Measurements from ENCODE around the gene PAX6.
"Not testable (repeated sequence)": the region's sequence is repeated elsewhere in the genome, so short reads cannot be mapped to it uniquely, and the experiment has no call there.

PAX6 gene

GRCh38 chr11:31763296-31763695 is 47.8 kb downstream of the PAX6 start:
- in situ Hi-C loops (cut with MboI; ENCODE audit: low pct_unique_long_range_greater_than_20kb, low sequenced_read_pairs, unreplicated experiment) = no loop called here
- no peak for DNase-seq (ENCODE audit: low spot score)
- no peak for TF ChIP-seq CTCF (IDR thresholded peaks at IDR 0.05; ENCODE audit: extremely low read depth, insufficient read depth, missing control alignments)

- in situ Hi-C loops (cut with MboI; ENCODE audit: low pct_unique_long_range_greater_than_20kb, low sequenced_read_pairs, unreplicated experiment) = no loop called here
- DNase-seq (ENCODE audit: low spot score) = no peak
- TF ChIP-seq CTCF (IDR thresholded peaks at IDR 0.05; ENCODE audit: extremely low read depth, insufficient read depth, missing control alignments) = no peak
Observed at GRCh38 chr11:31761636-31762035, 49.5 kb downstream of the PAX6 start.

- TF ChIP-seq CTCF (IDR thresholded peaks at IDR 0.05; ENCODE audit: extremely low read depth, insufficient read depth, missing control alignments) = no peak
- DNase-seq (ENCODE audit: low spot score) = no peak
- in situ Hi-C loops (cut with MboI; ENCODE audit: low pct_unique_long_range_greater_than_20kb, low sequenced_read_pairs, unreplicated experiment) = no loop called here
Observed at GRCh38 chr11:31757260-31757835, 53.8 kb downstream of the PAX6 start.

- no peak for TF ChIP-seq CTCF (IDR thresholded peaks at IDR 0.05; ENCODE audit: extremely low read depth, insufficient read depth, missing control alignments)
- DNase-seq (ENCODE audit: low spot score) = no peak
- in situ Hi-C loops (cut with MboI; ENCODE audit: low pct_unique_long_range_greater_than_20kb, low sequenced_read_pairs, unreplicated experiment) = no loop called here
Observed at GRCh38 chr11:31747581-31747980, 63.5 kb downstream of the PAX6 start.

GRCh38 chr11:31740731-31741368 is 70.3 kb downstream of the PAX6 start:
- in situ Hi-C loops (cut with MboI; ENCODE audit: low pct_unique_long_range_greater_than_20kb, low sequenced_read_pairs, unreplicated experiment); DNase-seq (ENCODE audit: low spot score): not testable (repeated sequence)

- DNase-seq (ENCODE audit: low spot score) = no peak
- in situ Hi-C loops (cut with MboI; ENCODE audit: low pct_unique_long_range_greater_than_20kb, low sequenced_read_pairs, unreplicated experiment) = no loop called here
Observed at GRCh38 chr11:31740131-31740530, 71.0 kb downstream of the PAX6 start.

More at GRCh38 chr11:31740131-31740530, 71.0 kb downstream of the PAX6 start:
- no peak for TF ChIP-seq CTCF (IDR thresholded peaks at IDR 0.05; ENCODE audit: extremely low read depth, insufficient read depth, missing control alignments)

Data from GM13977 (cell line).